PFSK-1 (cell line): ENCODE measurements around the gene AATK.

ENCODE experiments used
- POLR2AphosphoS5 ChIP-seq: IDR thresholded peaks from 2 replicates; pipeline ENCODE4 v1.6.1; 2012; ENCODE audit warnings: low read depth, mild to moderate bottlenecking, control low read depth, low read length, moderate library complexity
- TAF1 ChIP-seq: IDR thresholded peaks from 2 replicates; pipeline ENCODE4 v1.6.1; 2012; ENCODE audit warnings: low read length, control low read depth, borderline replicate concordance; ENCODE audit not compliant: insufficient read depth
- TF ChIP-seq, protein P1 (sequence below), 2 experiments: IDR thresholded peaks; 2 replicates each; pipeline versions ENCODE4 v1.6.1 to v1.8.0; 2011 to 2012; ENCODE audit warnings: low read depth in 2 of 2, low read length in 2 of 2, control low read depth in 1 of 2, inconsistent platforms in 1 of 2, mild to moderate bottlenecking in 1 of 2, moderate library complexity in 1 of 2; ENCODE audit not compliant: insufficient read depth in 1 of 2

DNA sequence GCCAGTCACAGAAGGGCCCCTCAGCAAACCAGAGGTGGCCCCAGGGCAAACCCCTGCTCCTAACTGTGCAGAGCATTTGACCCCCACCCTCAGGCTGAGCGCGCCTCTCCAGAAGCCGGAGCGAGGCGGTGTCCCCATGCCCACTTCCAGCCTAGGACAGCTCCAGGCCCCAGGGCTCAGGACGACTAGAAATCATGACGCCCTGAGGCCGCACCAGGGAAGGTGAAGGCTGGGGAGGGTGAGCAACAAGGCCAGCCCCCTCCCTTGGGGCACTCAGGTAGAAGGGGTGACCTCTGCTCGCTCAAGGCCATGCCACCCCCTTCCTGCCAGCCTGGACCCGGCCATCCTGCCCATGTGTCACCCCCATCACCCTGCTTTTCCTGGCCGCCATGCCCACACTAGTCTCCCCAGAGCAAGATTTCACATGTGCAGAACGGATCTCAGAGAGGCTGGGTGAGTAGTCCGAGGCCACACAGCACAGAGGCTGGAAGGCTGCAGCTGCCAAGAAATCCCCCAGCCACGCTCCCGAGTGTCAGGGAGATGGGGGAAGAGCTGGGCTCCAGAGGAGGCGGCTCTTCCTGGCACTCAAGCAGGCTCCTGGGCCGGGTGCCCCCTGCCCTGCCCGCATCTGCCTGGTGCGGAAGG is 2.8 kb downstream of the AATK start:
- TF ChIP-seq POLR2AphosphoS5: no peak
- TF ChIP-seq, protein P1, sequence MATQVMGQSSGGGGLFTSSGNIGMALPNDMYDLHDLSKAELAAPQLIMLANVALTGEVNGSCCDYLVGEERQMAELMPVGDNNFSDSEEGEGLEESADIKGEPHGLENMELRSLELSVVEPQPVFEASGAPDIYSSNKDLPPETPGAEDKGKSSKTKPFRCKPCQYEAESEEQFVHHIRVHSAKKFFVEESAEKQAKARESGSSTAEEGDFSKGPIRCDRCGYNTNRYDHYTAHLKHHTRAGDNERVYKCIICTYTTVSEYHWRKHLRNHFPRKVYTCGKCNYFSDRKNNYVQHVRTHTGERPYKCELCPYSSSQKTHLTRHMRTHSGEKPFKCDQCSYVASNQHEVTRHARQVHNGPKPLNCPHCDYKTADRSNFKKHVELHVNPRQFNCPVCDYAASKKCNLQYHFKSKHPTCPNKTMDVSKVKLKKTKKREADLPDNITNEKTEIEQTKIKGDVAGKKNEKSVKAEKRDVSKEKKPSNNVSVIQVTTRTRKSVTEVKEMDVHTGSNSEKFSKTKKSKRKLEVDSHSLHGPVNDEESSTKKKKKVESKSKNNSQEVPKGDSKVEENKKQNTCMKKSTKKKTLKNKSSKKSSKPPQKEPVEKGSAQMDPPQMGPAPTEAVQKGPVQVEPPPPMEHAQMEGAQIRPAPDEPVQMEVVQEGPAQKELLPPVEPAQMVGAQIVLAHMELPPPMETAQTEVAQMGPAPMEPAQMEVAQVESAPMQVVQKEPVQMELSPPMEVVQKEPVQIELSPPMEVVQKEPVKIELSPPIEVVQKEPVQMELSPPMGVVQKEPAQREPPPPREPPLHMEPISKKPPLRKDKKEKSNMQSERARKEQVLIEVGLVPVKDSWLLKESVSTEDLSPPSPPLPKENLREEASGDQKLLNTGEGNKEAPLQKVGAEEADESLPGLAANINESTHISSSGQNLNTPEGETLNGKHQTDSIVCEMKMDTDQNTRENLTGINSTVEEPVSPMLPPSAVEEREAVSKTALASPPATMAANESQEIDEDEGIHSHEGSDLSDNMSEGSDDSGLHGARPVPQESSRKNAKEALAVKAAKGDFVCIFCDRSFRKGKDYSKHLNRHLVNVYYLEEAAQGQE (IDR thresholded peaks at IDR 0.05; ENCODE audit: insufficient read depth in 1 of 2, low read depth in 2 of 2, low read length in 2 of 2): no peak
- TF ChIP-seq TAF1: no peak
